OCI-LY1 (cell line): ENCODE results near the gene ACTL7B.

Source experiments
- H2AFZ ChIP-seq: fragments of 200-600 bp; sonication (generic), shearing (Covaris generic); 2 replicates; pipeline ENCODE4 v1.6.0; 2014; ENCODE audit warnings: antibody characterized with exemption, mild to moderate bottlenecking, low read length
- H3F3A ChIP-seq: fragments of 200-600 bp; sonication (generic), shearing (Covaris generic); 2 replicates; pipeline ENCODE4 v1.6.0; 2014; ENCODE audit warnings: mild to moderate bottlenecking, antibody characterized with exemption, low read length, moderate library complexity; ENCODE audit not compliant: insufficient read depth
- H3K27ac ChIP-seq: fragments of 200-600 bp; sonication (generic); 2 replicates; pipeline ENCODE4 v1.5.1; 2014; ENCODE audit warnings: low read length, mixed run types, mild to moderate bottlenecking, low read depth; ENCODE audit not compliant: poor library complexity, severe bottlenecking
- H3K27me3 ChIP-seq: fragments of 200-600 bp; sonication (generic); 2 replicates; pipeline ENCODE4 v1.6.0; 2014; ENCODE audit warnings: antibody characterized with exemption, mild to moderate bottlenecking, low read length, moderate library complexity; ENCODE audit not compliant: insufficient read depth
- H3K36me3 ChIP-seq: fragments of 200-600 bp; sonication (generic); 2 replicates; pipeline ENCODE4 v1.6.1; 2014; ENCODE audit warnings: mild to moderate bottlenecking, antibody characterized with exemption, low read length, moderate library complexity, mixed read lengths; ENCODE audit not compliant: insufficient read depth
- H3K4me1 ChIP-seq: fragments of 200-600 bp; sonication (generic); 2 replicates; pipeline ENCODE4 v1.5.1; 2014; ENCODE audit warnings: mild to moderate bottlenecking, low read length, moderate library complexity; ENCODE audit not compliant: insufficient read depth, severe bottlenecking
- H3K4me2 ChIP-seq: fragments of 200-600 bp; sonication (generic), shearing (Covaris generic); 2 replicates; pipeline ENCODE4 v1.6.1; 2014; ENCODE audit warnings: low read length
- H3K4me3 ChIP-seq: fragments of 200-600 bp; sonication (generic); 2 replicates; pipeline ENCODE4 v1.5.1; 2014; ENCODE audit warnings: low read length, low read depth, mild to moderate bottlenecking, mixed read lengths; ENCODE audit not compliant: poor library complexity, severe bottlenecking
- H3K79me2 ChIP-seq: fragments of 200-600 bp; shearing (Covaris generic); 2 replicates; pipeline ENCODE4 v1.6.1; 2016; ENCODE audit warnings: mixed run types, low read length, mixed read lengths; ENCODE audit not compliant: insufficient read depth
- H3K9ac ChIP-seq: fragments of 200-600 bp; sonication (generic), shearing (Covaris generic); 2 replicates; pipeline ENCODE4 v1.6.1; 2014; ENCODE audit warnings: mild to moderate bottlenecking, low read length, mixed read lengths
- H3K9me2 ChIP-seq: fragments of 200-600 bp; sonication (generic), shearing (Covaris generic); 2 replicates; pipeline ENCODE4 v1.6.1; 2014; ENCODE audit warnings: low read depth, mild to moderate bottlenecking, low read length, mixed read lengths
- H3K9me3 ChIP-seq: fragments of 200-600 bp; shearing (Covaris generic); 2 replicates; pipeline ENCODE4 v1.6.1; 2014; ENCODE audit warnings: low read length, mixed read lengths
- H4K20me1 ChIP-seq: fragments of 200-600 bp; sonication (generic), shearing (Covaris generic); 2 replicates; pipeline ENCODE4 v1.6.0; 2016; ENCODE audit warnings: mild to moderate bottlenecking, low read length; ENCODE audit not compliant: insufficient read depth
- EZH2 ChIP-seq: fragments of 200-600 bp; sonication (generic), shearing (Covaris generic); IDR thresholded peaks from 2 replicates; pipeline ENCODE4 v1.8.0; 2017; ENCODE audit warnings: borderline replicate concordance, mixed run types, mild to moderate bottlenecking, antibody characterized with exemption, low read length, moderate library complexity, mixed read lengths
- TF ChIP-seq, protein P1 (sequence below): fragments of 200-600 bp; sonication (generic), shearing (Covaris generic); IDR thresholded peaks from 2 replicates; pipeline ENCODE4 v1.5.1; 2017; ENCODE audit warnings: mild to moderate bottlenecking, antibody characterized with exemption, low read length, moderate library complexity, mixed read lengths

ACTL7B gene

GRCh38 chr9:108816037-108816436, 39.7 kb downstream of the ACTL7B start:
- no peaks in the 10 kb centered on the region for H3K9me3 ChIP-seq
- H3K4me3 ChIP-seq, result no peak overlapping the region
- H3K9ac ChIP-seq, result no peak overlapping the region
- no peaks in the 10 kb centered on the region for H3K79me2 ChIP-seq
- no peaks in the 10 kb centered on the region for H3K27me3 ChIP-seq
- TF ChIP-seq EZH2, result no peak
- TF ChIP-seq, protein P1, sequence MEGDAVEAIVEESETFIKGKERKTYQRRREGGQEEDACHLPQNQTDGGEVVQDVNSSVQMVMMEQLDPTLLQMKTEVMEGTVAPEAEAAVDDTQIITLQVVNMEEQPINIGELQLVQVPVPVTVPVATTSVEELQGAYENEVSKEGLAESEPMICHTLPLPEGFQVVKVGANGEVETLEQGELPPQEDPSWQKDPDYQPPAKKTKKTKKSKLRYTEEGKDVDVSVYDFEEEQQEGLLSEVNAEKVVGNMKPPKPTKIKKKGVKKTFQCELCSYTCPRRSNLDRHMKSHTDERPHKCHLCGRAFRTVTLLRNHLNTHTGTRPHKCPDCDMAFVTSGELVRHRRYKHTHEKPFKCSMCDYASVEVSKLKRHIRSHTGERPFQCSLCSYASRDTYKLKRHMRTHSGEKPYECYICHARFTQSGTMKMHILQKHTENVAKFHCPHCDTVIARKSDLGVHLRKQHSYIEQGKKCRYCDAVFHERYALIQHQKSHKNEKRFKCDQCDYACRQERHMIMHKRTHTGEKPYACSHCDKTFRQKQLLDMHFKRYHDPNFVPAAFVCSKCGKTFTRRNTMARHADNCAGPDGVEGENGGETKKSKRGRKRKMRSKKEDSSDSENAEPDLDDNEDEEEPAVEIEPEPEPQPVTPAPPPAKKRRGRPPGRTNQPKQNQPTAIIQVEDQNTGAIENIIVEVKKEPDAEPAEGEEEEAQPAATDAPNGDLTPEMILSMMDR, result no peak
- H3K4me2 ChIP-seq, result no peak overlapping the region
- H3K4me1 ChIP-seq, result no peaks in the 10 kb centered on the region
- H3K36me3 ChIP-seq, result no peaks in the 10 kb centered on the region
- H3K27ac ChIP-seq, result no peak overlapping the region
- no peaks in the 10 kb centered on the region for H3F3A ChIP-seq
- no peaks in the 10 kb centered on the region for H4K20me1 ChIP-seq
- H2AFZ ChIP-seq, result no peak overlapping the region
- H3K9me2 ChIP-seq, result no peaks in the 10 kb centered on the region

- H3K79me2 ChIP-seq, result no peaks in the 10 kb centered on the region
- no peaks in the 10 kb centered on the region for H3F3A ChIP-seq
- no peaks in the 10 kb centered on the region for H4K20me1 ChIP-seq
- no peak overlapping the region for H3K4me2 ChIP-seq
- no peaks in the 10 kb centered on the region for H3K9me2 ChIP-seq
- H3K36me3 ChIP-seq, result no peaks in the 10 kb centered on the region
- TF ChIP-seq, protein P1, result no peak
- no peak for TF ChIP-seq EZH2
- no peaks in the 10 kb centered on the region for H3K9me3 ChIP-seq
- H3K27me3 ChIP-seq, result no peaks in the 10 kb centered on the region
- H2AFZ ChIP-seq, result no peak overlapping the region
- H3K9ac ChIP-seq, result no peak overlapping the region
- H3K4me3 ChIP-seq, result no peak overlapping the region
- H3K4me1 ChIP-seq, result no peaks in the 10 kb centered on the region
- no peak overlapping the region for H3K27ac ChIP-seq
These were observed 40.6 kb downstream of the ACTL7B start for GRCh38 chr9:108815156-108815555.

- Histone ChIP-seq H3K9ac (no peak overlapping the region), H3K4me2 (no peak overlapping the region), H3K27me3 (no peaks in the 10 kb centered on the region)
These were observed 41.7 kb downstream of the ACTL7B start for GRCh38 chr9:108813951-108814601.

More at GRCh38 chr9:108813951-108814601, 41.7 kb downstream of the ACTL7B start:
- Histone ChIP-seq H2AFZ (no peak overlapping the region), H4K20me1 (no peaks in the 10 kb centered on the region), H3K4me3 (no peak overlapping the region), H3K9me2 (no peaks in the 10 kb centered on the region), H3K4me1 (no peaks in the 10 kb centered on the region), H3K36me3 (no peaks in the 10 kb centered on the region), H3F3A (no peaks in the 10 kb centered on the region), H3K79me2 (no peaks in the 10 kb centered on the region), H3K9me3 (no peaks in the 10 kb centered on the region), H3K27ac (no peak overlapping the region)
- TF ChIP-seq EZH2, result no peak
- TF ChIP-seq, protein P1, result no peak
